ENCODE measurements around the gene KCTD1.

DNA sequence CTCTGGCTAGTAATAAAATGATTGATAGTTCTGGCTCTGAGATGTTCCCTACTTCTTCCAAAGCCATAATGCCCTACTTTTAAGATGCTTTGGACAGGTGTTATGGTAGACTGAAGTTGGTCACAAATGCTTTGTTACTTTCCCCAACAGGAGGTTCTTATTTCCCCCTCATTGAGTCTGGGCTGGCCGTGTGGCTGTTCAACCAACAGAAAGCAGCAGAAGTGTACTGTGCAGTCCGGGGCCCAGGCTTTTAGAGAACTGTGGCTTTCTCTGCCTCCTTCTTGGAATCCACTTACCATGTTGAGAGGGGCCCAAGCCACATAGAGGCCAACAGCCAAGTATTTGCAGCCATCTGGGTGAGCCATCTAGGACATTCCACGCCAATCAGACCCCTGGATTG is 94.2 kb downstream of the KCTD1 start:
- TF ChIP-seq, protein P1, sequence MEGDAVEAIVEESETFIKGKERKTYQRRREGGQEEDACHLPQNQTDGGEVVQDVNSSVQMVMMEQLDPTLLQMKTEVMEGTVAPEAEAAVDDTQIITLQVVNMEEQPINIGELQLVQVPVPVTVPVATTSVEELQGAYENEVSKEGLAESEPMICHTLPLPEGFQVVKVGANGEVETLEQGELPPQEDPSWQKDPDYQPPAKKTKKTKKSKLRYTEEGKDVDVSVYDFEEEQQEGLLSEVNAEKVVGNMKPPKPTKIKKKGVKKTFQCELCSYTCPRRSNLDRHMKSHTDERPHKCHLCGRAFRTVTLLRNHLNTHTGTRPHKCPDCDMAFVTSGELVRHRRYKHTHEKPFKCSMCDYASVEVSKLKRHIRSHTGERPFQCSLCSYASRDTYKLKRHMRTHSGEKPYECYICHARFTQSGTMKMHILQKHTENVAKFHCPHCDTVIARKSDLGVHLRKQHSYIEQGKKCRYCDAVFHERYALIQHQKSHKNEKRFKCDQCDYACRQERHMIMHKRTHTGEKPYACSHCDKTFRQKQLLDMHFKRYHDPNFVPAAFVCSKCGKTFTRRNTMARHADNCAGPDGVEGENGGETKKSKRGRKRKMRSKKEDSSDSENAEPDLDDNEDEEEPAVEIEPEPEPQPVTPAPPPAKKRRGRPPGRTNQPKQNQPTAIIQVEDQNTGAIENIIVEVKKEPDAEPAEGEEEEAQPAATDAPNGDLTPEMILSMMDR (IDR thresholded peaks at IDR 0.05; ENCODE audit: poor library complexity), result no peak
- TF ChIP-seq EZH2 (IDR thresholded peaks at IDR 0.05; ENCODE audit: borderline replicate concordance) (no peak), EZH2phosphoT487 (IDR thresholded peaks at IDR 0.05; ENCODE audit: low read depth, severe bottlenecking, unreplicated experiment) (no peak)
